Measurements from ENCODE around the gene NIPBL.
"Not testable (repeated sequence)": the region's sequence is repeated elsewhere in the genome, so short reads cannot be mapped to it uniquely, and the experiment has no call there.

NIPBL gene

DNA sequence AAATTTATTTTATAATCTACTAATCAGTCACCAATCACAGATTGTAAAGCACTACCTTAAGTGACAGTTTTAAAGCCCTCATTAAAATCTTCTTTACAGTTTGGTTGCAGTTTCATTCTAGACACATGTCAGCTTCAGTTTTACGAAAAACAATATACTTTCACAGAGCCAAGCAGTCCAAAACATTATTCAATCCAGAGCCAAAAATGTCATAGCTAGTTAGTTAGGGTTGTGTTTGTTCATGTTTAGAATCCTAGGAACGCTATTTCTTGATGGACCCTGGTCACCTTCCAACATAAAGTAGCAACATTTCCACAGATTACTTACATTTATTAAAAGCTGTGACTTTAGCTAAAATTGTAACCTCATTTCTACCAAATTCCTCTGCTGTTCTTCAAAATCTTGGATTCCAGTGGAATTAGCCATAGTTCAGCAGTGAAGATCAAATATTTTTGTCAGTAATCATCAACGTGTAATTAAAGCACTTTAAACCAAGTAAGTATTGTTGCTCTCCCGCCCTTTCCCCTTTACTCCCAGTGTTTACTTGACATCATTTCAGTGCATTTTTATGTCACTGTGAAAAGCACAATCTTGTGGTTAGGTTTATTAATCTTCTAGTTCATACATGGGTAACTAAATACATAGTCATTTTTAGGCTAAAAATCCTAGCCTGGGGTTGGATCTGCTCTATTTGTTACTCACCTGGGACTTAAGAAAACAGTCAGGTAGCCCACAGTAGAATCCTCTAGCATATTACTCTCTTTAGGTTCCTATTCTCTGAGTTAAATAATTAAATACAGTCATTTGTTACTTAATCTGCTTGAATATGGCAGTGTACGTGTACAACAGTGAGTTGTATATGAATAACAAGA lies 74.3 kb downstream of the NIPBL start:
- DNase-seq = no peak

DNA sequence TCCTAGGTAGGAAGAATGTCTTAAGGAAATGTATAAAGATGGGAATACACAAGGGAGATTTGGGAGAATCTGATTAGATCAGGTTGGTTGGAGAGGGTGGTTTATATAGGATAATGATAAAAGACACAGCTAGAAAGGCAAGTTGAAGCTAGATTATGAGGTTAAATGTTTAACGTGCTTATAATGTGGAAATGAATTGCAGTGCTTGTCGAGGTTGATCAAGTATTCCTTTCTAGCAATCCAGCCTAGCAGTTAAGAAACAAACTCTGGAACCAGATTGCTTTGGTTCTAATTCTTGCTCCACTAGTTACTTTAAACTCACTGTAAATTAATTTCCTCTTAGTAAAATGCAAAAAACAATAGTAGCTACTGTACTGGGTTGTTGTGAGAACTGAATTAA lies 76.5 kb downstream of the NIPBL start:
- no peak for DNase-seq

DNA sequence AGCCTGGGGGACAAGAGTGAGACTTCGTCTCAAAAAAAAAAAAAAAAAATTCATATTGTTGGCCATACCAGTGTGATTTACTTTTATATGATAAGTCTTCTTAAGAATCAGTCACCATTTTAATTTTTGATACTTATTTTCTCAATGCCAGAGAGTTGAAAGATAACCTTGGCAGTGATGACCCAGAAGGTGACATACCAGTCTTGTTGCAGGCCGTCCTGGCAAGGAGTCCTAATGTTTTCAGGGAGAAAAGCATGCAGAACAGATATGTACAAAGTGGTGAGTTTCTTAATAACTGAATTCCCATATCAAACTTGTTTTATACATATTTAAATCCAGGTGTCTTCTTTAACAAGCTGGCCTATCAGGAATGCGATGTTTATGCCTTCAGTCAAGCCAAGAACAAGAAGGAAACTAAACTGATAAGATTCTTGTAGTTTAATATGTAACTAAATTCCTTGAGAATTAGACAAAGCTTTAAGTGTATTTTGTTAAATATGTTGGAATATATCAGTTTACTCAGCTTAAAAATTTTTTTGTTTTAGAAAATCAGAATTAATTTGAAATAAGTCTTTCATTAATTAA lies 81.5 kb downstream of the NIPBL start:
- no peak for DNase-seq

DNA sequence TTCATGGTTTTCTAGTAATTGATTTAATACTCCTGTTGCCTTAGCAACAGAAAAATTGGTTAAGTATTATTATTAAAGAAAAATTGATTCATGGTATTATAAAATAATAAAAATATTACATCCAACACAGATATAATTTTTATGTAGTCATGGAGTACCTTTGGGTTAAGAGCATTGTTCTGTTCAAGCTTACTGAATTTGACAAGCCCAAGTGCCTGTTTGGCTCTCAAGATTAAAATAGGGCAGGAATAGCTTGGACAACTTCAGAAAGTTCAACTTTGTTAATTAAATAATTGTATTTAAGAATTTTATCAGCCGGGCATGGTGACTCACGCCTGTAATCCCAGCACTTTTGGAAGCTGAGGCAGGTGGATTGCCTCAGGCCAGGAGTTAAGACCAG lies 82.0 kb downstream of the NIPBL start:
- DNase-seq = no peak

GRCh38 chr5:36965179-36965578 lies 88.6 kb downstream of the NIPBL start:
- DNase-seq = no peak

DNA sequence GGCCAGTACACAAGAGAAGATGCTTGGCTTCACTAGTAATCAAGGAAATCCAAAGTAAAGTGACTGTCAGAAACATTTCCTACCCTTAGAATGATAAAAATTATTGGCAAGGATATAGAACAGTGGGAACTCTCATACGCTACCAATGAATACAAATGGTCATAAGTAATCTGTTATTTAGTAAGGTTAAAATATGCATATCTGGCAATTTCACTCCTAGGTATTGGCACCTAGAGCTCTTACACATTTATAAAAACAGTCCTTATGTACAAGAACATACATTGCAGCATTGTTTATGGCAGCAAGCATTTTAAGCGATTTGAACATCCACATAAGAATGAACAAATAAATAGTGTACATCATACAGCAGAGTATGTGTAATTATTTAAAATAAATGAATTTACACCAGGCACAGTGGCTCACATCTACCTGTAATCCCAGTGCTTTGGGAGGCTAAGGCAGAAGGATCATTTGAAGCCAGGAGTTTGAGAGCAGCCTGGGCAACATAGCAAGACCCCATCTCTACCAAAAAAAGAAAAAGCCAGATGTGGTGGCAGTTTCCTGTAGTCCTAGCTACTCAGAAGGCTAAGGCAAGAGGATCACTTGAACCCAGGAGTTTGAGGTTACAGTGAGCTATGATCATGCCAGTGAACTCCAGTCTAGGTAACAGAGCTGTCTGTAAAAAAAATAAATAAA lies 93.3 kb downstream of the NIPBL start:
- DNase-seq = no peak

- no peak for DNase-seq
Measured at GRCh38 chr5:36978196-36978595, 101.6 kb downstream of the NIPBL start.

DNA sequence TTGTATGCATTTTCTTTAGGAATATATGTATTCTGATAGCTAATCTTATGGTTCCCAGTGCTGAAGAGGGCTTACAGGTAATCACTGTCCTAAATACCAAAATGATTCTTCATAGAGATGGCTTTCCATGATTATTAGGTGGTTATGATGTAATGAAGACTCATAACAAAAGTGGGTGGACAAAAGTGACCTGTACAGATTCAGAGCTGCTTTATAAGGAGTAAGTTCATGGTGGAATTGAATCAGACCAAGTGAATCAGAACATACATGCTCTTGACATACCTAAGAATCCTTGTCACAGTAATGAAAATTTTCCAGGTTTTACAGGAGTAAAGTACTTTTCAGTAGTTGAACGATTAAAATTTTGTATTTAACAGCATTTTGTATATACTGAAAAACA lies 105.6 kb downstream of the NIPBL start:
- DNase-seq = no peak

- no peak for DNase-seq
Measured at GRCh38 chr5:36985387-36985786, 108.8 kb downstream of the NIPBL start.

DNA sequence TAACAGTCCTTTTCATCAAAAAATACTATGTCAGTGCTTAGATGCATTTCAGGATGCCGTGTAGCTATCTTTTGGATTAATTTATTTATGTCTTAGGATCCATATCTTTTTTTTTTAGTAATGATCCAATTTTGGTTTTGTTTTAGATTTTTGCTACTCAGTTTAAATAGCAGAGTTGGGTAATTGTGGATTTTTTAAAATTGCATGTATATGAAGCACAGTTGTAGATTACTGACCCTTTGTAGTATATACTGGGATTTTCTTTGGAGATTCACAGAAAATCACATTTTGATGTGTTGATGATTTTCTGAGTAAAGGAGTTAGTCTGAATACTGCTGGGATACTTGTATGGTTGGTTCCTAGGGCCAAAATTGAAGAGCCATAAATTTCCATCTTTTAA lies 111.8 kb downstream of the NIPBL start:
- DNase-seq = no peak

- no peak for DNase-seq
Measured at GRCh38 chr5:36998578-36998977, 122.0 kb downstream of the NIPBL start.

DNA sequence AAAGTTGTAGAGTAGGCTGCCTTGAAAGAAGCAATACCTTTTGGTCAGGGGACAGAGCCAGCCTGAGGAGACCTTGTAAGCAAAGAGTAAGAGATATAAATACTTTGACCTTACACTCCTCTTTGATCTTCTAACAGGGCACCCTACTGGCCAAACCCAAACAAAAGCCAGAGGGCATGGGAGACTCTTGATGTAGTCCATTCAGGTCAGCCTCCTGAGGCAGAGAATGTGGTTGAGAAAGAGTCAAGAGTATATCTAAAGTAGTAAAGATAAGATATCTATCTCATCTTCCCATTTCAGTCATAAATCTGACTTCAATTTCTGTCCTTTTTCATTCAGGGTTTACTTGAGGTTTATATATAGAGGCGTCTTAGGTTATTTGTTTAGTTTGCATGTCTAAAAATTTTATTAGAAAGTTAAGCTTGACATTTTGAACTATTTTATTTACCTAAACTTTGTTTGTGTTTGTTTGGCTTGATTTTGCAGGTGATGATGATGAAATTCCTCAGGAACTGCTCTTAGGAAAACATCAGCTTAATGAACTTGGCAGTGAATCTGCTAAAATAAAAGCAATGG lies 125.7 kb downstream of the NIPBL start:
- no peak for DNase-seq

DNA sequence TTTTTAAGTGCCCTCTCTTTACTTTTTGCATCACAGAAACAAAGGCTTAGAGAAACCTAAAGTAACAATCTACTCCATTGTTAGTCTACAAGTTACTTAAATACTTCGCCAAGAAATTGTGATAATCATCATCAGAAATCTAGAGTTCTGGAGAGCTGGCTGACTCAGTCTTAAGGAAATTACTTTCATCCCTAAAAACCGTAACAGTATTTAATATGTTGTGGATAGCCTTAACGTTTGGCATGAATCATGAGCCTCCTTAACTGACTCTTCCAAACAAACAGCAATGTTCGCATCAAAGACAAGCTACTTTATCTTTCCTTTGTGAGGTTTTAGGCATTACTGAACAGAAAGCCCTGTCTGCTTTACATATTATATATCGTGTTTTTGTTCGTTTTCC lies 128.7 kb downstream of the NIPBL start:
- no peak for DNase-seq

GRCh38 chr5:37005946-37006540 lies 129.5 kb downstream of the NIPBL start:
- peak in 1 of 2 donors; percentile 13 for DNase-seq

DNA sequence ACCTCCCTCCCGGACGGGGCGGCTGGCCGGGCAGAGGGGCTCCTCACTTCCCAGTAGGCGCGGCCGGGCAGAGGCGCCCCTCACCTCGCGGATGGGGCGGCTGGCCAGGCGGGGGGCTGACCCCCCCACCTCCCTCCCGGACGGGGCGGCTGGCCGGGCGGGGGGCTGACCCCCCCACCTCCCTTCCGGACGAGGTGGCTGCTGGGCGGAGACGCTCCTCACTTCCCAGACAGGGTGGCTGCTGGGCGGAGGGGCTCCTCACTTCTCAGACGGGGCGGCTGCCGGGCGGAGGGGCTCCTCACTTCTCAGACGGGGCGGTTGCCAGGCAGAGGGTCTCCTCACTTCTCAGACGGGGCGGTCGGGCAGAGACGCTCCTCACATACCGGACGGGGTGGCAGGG lies 136.6 kb downstream of the NIPBL start:
- DNase-seq = not testable (repeated sequence)

DNA sequence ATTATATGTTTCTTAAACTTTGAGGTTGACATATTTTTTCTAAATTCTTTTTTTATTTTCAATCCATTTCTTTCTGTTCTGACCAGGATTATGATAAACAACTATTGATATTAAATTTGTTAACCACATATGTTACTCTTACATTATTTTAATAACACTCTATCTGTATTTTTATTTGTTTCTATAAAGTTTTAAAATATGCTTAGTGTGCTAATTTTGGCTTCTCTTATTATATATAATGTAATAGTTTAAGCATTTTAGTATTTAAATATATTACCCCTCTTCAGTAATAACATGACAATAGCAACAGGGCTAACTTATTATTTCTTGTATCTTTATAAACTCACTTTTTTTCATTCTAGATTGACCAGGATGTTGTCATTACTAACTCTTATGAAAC lies 137.8 kb downstream of the NIPBL start:
- DNase-seq = no peak

DNA sequence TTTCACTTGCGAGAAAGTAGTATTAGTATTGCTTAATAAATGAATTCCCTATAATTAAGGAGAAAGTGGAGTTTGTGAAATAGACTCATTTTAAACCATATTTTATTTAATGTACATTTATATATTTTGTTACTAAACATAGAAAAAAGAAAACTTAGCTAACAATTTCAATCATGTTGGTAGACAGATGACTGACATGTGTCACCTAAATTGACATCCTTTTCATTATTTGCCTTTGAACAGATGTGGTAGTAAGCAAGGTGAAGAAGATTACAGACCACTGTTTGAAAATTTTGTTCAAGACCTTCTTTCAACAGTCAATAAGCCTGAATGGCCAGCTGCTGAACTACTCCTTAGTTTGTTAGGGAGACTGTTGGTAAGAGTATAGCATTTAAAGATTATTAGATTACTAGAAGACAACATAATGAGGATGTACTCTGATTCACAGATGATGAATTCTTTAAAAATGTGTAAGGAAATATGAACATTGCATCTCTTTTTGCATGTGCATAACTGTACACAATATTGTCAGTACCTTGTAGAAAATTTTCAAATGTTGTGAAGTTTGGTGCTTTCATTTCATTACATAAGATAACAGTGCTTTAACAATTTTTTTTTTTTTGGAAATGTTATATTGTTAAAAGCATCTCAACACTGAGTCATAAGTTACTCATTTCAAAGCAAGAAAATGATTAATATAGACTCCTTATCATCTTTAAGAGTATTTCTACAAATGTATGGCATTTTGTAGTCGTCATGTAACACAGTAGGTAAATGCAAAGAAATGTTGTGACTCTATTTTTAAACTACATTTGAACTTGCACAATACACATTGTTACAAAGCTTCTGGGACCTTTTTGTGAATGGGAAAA lies 139.5 kb downstream of the NIPBL start:
- DNase-seq = no peak

DNA sequence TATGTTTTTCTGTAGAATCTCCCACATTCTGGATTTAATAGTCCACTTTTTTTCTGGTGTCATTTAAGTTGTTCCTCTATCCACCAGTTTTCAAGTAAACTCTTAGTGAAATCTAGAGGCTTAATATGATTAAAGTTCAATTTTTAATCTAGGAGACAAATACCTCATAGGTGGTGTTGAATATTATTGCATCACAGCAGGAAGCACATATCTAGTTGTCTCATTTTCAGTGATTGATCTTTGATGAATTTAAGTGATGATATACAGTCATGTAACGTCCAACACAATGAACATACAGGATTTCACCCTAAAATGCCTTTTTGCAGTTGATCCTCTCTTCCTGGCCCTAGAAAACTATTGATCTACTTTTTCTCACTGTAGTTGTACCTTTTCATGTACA lies 152.3 kb downstream of the NIPBL start:
- DNase-seq = no peak

GRCh38 chr5:37029436-37029835 lies 152.9 kb downstream of the NIPBL start:
- DNase-seq = no peak

- no peak for DNase-seq
Measured at GRCh38 chr5:37034955-37035354, 158.4 kb downstream of the NIPBL start.

GRCh38 chr5:37037840-37038239 lies 161.3 kb downstream of the NIPBL start:
- no peak for DNase-seq

DNA sequence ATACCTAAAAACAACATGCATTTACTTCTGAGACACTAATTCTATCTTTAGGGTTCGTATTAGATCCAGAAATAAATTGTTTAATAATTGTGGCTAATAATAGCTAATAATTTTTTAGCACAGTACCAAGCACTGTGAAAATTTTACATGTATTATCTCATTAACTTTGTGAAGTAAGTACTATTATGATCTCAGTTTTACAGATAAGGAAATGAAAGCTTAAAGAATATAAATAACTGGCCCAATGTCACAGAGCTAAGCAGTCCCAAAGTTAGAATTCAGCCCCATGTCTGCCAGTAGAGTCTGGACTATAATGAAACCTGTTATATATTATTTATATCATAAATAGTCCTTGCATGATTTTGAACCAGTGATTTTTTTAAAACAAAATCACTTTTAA lies 163.3 kb downstream of the NIPBL start:
- DNase-seq = no peak

Measured in bone marrow (tissue), 2 donors.